NCI-H82 treated with DMSO at 0.1 percent for 48 hours (cell line): ENCODE measurements around the gene FREM1.

Experiments used
- DNase-seq: peaks from one replicate; lab custom pipeline; 2025; ENCODE audit not compliant: unreplicated experiment; lab: John Stamatoyannopoulos, UW

FREM1 gene

DNA sequence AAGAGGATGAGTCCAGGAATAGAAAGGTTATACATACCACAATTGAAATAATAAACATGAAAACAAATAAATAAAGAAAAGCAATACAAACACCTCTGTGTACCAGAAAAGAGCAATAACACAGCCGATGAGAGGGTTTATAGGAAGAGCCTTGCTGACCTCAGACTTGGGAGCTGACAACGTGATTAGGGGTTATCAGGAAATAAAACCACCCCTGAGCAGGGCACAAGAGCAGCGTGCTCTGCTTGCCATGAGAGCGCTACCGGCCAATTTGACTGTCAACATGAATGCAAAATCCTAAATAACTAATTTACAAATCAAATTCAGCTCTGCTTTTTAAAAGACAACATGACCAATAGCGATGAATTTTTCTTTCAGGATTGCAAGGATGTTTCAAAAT is 2.6 kb upstream of the FREM1 start:
- no peak for DNase-seq

DNA sequence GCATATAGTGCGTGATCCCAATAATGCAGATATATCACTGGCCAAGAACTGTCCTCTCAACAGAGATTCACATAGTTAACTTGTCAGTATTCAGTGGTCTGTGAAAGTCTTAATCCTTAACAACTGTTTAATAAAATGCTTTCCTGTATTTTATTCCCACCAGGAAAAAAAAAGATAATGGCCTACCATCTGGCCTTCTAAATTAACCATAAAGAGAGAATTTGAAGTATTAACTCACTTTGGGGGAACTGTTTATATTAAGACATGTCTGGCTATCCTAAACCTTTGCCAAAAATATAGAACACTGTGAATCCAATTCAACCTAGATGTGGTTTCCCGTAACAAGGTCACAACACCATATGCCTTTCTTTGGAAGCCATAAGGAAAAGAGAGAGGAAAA is 818 bp upstream of the FREM1 start:
- no peak for DNase-seq

DNA sequence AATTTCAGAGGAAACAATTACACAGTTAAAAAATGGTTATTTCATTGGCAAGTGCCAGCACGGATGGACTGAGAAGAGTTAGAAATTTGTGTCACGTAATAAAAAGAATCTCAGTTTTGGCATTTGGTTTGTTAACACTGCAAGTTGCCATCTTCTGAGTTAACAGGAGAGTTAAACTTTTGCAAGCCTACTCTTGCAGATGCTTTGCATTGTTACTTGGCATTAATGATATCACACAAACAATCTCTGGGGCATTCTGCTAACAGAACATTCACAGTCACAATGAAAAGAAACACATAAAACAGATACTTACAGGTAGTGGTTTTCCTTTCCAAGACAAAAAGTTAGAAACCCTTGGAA is 647 bp downstream of the FREM1 start:
- no peak for DNase-seq

DNA sequence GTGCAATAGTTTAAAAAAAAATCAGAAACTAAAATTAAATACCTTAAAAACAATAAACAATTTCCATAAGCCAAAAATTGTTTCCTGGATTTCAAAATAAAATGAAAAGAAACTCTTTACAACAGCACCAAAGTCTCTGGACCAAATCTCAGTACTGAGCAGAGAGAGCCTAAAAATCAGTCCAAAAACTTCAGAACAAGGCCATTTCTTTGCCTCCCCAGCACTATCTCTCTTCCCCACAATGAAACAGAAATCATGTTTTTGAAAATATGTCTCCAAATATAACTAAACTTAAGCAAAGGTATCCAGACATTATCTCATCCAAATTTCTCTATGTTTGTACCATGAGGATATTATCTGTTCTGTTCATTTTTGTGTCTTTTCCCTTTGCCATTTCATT is 1.0 kb downstream of the FREM1 start:
- no peak for DNase-seq

DNA sequence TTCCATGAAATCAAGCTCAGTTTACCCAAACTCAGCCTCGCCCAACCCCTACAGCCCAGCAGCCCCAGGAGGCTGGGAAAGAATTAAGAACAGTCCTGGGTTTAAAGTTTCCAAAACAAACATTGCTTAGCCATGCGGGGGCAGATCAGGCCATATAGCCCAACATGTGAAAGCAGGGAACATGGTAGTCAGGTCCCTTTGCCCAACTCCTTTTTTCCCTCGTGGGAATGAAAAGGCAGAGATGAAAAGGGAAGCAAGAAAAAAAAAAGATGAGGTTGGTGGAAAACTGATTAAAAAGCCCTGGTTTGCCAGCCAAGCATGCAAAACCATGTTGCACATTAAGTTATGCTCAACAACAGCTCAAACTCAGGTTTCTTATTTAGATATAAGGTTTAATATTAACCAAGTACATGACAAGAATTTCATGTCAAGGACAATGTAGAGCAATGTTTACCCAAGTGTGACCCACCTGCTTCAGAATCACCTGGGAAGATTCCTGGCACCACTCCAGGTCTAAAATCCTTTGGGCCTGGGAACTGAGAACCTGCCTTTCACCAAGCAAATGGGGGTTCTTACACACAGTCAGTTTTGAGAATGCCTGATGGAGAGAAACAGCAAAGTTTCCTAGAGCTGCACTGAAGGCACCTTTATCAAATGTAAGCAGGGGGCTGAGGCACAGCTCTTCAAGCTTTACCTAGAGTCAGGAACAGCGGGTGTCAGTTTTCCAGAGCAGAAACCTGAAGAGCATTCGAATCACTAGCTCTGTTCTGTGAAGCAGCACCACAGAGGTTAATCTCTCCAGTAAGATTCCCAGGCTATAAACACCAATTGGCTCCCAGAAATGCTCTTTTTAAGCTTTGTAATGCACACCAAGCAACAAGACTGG is 1.7 kb downstream of the FREM1 start:
- DNase-seq, result no peak

DNA sequence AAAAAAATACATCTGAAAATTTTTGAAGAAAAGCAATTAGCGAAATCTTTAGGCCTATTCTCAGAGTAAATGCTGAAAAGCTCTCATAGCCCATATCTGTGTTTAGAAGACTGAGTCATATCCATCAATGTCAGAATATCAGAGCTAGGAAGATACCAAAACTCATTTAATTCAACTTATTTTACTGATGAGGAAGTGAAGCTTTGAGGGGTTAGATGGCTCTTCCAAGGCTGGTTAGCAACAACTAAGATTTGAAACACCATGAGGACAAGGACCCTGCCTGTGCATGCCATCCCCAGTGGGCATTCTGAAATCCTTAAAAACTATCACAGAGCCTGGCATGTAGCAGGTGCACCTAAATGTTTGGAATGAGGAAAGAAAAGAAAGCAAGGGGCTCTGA is 2.5 kb downstream of the FREM1 start:
- DNase-seq, result no peak

DNA sequence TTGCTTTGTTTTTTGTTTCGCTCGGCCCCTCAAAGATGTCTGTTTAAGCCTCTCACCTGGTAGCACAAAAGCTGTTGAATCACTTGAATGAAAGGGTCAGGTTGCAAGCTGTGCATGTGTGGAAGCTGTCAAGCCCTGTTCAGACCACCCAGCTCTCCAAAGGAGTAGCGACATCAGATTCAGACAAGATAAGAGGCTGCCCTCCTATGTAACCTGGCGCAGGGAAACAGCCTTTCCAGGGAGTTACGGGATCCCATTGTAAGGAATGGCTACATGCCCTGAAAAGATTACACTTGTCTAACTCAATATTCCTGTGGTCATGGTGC is 2.9 kb downstream of the FREM1 start:
- DNase-seq, result no peak

DNA sequence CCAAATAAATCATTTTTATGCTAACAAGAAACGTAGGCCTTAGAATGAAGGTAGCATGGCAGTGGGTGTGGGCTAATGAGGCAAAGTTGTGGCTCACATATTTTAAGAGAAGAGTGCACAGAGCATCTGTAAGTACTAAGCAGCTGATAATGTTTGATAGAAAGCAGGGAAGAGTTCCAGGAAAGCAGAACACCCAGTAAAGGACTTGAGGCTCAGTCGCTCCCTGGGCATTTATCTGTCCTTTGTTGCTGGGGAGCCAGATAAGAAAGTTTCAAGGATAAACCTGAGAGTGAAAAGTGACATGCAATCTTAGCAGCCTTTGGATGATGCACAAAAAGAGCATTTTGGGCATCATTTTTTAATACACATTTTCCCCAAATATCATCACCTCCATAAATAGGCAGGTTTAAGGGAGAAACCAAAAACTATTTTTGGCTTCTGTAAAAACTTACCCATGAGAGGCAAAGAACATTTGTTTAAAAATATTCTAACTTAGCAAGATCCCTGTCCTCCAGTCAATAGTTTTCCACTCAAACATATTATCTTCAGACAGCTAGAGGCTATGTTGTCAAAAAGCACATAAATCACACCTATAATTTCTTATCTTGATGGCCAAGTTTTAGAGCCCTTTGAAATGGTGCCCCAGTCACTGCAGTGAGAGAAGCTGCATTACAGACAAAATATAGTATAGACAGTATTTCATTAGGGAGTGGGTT is 3.4 kb downstream of the FREM1 start:
- no peak for DNase-seq

DNA sequence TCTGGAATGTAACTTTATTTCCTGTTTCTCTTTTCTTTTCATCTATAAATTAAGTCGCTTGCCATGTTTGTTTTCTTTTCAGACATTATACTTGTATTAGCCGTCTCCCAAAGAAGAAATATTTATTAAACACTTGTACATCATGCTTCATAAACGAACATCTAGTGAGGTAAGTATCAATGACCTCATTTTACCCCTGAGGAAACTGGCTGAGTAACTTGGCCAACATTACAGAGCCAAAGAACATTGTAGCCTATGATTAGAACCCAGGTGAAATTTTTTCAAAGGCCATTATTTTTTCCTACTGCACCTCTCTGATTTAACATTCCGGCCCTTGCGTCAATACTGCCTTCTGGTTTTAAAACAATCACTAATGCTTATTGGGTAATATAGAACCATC is 4.2 kb downstream of the FREM1 start:
- DNase-seq, result no peak

DNA sequence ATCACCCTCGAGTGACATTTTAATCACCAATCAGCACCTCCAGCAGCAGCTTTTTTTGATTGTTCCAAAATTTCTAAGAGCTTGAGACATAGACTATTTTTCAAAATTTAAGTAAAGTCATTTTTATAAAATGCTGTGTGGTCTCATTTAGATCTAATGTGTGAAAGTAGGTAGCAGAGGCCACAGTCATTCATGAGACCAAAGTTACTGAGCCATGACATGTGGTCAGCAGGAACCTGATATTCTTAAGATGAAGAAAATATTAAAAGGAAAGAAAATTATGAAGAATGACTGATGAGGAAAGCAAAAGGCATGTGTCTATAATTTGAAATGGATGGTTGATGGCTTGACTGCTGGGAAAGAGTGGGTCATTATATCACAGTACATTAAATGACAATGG is 7.2 kb downstream of the FREM1 start:
- no peak for DNase-seq

DNA sequence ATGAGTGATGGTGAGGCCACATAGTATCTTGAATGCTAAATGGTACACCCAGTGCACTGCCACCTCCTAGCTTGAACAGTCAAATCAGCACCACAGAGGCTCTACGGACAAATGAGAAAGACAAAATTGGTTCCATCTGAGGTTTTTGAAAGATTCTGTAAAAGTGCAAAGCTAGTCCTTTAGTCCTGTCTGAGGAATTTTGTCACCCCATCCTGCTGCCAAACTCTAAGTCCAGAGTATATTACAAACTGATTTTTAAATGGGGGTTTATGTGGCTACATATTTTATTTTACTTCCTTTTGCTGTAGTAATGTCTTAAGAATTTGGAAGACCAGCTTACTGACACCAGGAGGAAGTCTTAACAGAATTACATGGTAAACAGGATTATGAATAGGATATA is 7.7 kb downstream of the FREM1 start:
- no peak for DNase-seq

DNA sequence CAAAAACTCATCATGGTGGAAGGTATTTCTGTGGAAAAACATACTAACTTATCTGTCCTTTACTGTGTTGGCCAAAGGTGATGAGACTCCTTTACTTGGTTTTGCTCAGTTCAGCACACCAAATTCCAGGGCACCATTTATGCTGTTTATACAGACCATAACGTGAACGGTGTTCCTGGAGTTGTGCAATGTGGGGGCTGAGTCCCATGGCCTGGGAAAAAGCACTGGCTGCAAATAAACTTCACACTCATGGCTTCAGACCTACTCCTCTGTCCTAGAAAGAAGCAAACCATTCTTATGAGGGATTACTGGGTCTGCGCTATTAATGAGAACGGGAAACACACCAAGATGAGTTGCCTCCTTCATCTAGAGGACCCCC is 10.4 kb downstream of the FREM1 start:
- no peak for DNase-seq

DNA sequence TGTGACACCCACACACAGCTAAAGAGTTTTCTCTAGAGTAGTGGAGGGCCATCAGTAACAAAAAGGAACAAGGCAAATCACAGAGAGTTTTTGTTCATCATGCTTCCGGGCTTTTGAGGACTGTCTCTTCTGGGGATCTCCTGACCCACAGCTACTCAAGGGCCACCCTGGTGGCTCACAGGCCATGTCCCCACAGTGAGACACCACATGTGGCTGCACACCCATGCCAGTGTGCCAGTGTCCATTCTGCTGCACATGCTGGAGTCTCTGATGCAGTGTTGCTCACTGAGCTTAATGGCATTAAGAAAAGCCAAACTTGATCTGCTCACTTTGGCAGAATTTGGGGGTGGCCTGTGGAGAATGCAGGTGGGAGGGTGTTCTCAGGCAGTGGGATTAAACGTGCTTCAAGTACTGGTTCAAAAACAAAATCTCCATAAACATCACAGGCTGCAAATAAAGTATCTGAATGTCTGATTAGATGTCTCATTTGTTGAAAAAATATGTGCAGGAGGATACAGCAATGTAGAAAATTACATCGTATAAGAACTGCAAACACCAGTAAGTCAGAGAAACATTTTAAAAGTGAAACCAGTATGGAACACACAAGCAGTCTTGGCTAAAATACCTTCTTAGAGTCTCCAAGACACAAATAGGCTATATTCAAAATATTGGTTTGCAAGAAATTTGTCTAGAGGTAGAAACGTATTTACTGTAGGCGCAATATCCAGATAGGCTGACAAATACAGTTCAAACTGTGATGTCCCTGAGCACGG is 11.0 kb downstream of the FREM1 start:
- DNase-seq, result no peak

DNA sequence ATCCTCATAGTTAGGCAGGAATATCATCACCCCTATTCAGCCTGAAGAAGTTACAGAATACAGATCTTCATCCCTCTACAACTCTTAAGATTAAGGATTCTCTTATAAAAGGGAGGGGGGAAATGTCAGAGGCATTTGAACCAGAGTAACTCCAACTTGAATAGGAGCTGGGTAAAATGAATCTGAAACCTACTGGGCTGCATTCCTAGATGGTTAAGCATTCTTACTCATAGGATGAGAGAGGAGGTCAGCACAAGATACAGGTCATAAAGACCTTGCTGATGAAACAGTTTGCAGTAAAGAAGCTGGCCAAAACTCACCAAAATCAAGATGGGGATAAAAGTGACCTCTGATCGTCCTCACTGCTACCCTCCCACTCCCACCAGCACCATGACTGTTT is 14.4 kb downstream of the FREM1 start:
- DNase-seq, result no peak

DNA sequence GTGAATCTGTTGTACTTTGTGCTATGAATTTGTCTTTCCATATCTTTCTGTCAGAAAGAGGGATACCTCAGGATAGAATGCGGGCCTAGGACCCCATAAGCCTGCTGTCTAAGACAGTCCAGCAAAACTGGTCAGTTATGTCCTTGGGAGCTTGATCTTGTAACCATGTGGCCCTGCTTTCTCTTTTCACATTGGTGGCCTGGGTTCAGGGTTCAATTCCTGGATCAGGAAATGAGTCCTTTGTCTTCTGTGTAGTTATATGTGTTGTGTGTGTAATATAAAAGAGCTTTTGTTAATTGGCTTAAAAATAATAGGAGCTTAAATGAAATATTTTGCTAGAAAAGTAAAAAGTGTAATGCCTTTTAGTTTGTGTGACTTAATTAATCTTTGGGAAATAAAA is 16.9 kb downstream of the FREM1 start:
- no peak for DNase-seq

DNA sequence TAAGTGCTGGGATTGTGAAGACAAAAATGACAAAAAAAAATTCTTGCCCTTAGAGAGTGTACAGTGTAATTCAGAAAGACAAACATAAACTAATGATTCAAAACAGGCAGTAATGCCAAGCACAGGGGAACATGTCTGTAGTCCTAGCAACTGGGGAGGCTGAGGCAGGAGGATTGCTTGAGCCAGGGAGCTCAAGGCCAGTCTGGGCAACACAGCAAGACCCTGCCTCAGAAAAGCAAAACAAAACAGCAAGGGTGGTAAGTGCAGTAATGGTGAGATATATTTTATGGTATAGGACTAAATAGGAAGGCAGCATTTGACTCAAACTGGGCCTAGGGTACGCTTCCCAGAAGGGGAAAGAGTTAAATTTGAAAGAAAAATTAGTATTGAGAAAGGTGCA is 18.9 kb downstream of the FREM1 start:
- DNase-seq, result no peak

DNA sequence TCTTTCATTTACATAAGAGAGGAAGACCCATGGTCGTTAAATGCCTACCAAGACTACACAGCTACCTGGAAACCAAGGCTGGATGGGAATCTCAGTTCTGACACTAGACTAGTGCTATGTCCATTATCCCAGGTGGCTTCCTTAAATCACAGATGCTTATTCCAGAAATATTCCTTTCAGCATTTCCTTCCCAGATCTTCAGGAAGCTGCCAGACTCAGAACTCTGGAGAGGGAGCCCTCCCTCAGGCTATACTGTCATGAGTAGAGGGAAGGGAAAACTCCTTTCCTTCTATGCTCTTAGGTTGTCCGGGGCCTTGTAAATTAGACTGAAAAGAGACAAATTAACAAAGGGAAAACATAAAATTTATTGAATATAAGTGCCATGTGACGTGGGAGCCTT is 20.8 kb downstream of the FREM1 start:
- DNase-seq, result no peak

DNA sequence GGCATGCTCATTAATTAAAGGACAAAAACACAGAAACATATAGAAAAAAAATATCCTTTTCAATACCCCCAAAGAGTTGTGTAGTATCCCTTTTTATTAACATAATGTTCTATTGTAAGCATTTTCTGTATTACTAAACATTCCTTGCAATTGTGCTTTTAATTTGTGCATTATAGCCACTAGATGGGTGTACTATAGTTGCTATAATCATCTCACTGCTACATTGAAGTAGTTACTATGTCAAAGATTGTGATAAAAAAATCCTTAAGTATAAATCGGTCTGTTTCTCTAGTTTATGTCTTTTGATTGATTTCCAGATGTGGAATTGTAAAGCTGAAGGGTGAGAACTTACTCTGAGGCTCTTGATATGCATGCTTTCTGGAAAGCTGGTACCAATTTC is 21.4 kb downstream of the FREM1 start:
- DNase-seq, result no peak

DNA sequence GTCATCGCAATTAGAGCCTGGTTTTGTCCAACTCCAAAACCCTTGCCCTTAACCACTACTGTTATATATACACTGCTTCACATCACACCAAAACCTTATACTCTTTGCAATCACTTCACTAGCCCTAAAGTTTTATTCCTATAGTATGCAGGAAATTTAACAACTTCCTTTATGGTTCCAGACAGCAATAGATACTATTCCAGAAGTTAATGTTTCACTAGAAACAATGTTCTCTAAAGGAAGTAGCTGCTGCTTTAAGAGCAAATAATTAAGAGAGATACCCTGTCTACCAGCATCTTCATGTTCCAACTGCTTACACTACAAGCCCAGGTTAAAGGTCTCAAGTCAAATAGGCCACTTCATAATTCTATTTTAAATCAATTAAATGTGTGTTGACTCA is 22.0 kb downstream of the FREM1 start:
- no peak for DNase-seq

DNA sequence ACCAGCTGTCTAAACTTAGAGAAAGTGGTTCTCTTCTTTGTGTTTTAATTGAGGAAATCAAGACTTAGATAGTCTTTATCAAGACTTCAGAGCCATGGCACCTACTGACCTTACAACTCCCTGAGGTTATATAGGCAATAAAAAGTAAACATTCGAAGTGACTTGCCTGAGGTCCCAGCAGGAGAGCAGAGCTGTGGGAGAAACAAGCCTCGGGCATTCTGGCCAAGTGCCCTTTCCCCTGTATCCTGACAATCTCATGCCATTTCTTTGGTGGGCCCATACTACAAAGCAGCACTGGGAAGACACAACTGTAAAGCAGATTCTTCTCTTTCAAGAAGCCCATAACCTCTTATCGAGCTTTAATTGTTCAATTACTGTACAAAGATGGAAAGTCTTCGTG is 23.1 kb downstream of the FREM1 start:
- no peak for DNase-seq

DNA sequence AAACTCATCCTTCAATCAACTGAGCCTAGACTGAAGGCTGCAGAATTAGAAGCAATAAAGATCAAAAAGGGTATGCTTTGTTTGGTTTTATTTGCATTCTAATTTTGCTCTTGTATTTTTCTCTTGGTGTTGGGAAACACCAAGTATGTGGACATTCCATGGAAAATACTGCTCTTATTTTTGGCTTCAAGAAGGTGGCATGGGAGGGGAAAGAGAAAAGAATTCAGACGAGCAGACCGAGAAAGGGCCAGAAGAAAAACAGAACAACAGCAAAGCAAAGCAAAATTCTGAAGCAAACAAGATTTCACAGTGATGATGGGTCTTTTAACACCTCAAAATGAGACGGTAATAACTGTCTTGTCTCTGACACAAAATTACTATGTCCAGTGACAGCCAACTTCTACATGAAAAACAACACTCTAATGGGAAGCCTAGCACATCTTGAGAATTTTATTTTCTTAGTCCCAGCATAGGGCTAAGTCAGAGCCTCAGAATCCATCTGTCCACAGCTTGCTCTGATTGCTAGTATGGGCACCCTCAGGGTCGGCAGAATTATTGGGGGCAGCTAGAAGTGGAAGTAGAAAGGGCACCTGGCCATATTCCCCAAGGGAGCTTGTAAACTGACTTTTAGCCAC is 26.8 kb downstream of the FREM1 start:
- no peak for DNase-seq

DNA sequence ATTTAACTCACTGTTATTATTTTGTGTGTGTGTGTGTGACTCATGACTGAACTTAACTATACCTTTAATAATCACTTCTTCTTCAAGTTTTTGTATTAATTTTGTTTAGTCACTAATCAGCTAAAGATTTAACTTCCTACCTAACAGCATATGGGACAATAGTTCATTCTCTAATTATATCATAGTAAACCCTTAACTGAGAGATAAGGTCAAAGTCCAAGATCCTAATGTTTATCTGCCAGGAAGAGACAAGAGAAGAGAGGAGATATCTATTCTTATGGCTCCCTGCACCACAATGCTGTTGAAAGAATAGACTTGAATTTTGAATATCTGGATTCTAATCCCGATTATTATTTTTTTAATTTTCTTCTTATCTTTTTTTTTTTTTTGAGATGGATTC is 28.1 kb downstream of the FREM1 start:
- DNase-seq, result no peak
